CD4-positive, alpha-beta T cell (primary cell): Measurements from ENCODE around the gene HNRNPA0. TPM values are rescaled to one million over a fixed set of nuclear protein-coding genes. Genes with fewer than 3 reads are reported as not detected.

Source experiments
- ATAC-seq: fragments of 200-7000 bp; cut with Tn5 transposase; one replicate; pipeline ENCODE4 v1.10.0; 2022; ENCODE audit warnings: mild to moderate bottlenecking; ENCODE audit not compliant: poor library complexity
- CTCF ChIA-PET: fragments of 350-600 bp; sonication (Branson Sonifier 250); formaldehyde crosslinking; loops from one replicate; lab custom pipeline; 2021; ENCODE audit warnings: antibody characterized with exemption, inconsistent platforms; lab: Charles Lee
- POLR2A ChIA-PET: fragments of 350-600 bp; sonication (Branson Sonifier 250); formaldehyde crosslinking; loops from one replicate; lab custom pipeline; 2021; ENCODE audit warnings: antibody characterized with exemption, inconsistent platforms; lab: Charles Lee
- DNase-seq, 14 experiments: peaks; one replicate each; pipeline ENCODE4 v3.0.0-alpha.2; 2013 to 2020; ENCODE audit warnings: mixed read lengths in 2 of 14
- H3K27ac ChIP-seq, 2 donors: one replicate each; pipeline versions ENCODE4 v1.5.1 to v1.7.0; 2013; ENCODE audit warnings: low read length in 2 of 2, low read depth in 1 of 2, mild to moderate bottlenecking in 1 of 2
- H3K27me3 ChIP-seq, 2 experiments: 1 replicate in 1 of 2; 2 replicates in 1 of 2; pipeline versions ENCODE4 v1.6.1 to v1.7.0; 2013; ENCODE audit warnings: low read length in 2 of 2, control low read depth in 1 of 2, mild to moderate bottlenecking in 1 of 2, moderate library complexity in 1 of 2; ENCODE audit not compliant: insufficient read depth in 2 of 2, control insufficient read depth in 1 of 2
- H3K36me3 ChIP-seq: one replicate; pipeline ENCODE4 v1.6.1; 2013; ENCODE audit warnings: low read length, control low read depth; ENCODE audit not compliant: insufficient read depth
- H3K4me1 ChIP-seq: one replicate; pipeline ENCODE4 v1.6.1; 2013; ENCODE audit warnings: low read length, control low read depth; ENCODE audit not compliant: insufficient read depth
- H3K4me3 ChIP-seq: one replicate; pipeline ENCODE4 v1.5.1; 2013; ENCODE audit warnings: mild to moderate bottlenecking, low read length, moderate library complexity
- H3K9me3 ChIP-seq, 2 experiments: 1 replicate in 1 of 2; 2 replicates in 1 of 2; pipeline versions ENCODE4 v1.6.1 to v1.7.0; 2013; ENCODE audit warnings: low read length in 2 of 2, mild to moderate bottlenecking in 2 of 2, control low read depth in 1 of 2, moderate library complexity in 1 of 2; ENCODE audit not compliant: control insufficient read depth in 1 of 2, insufficient read depth in 1 of 2
- H3K27ac Mint-ChIP-seq: one replicate; pipeline ENCODE4 v1.8.0; 2020; ENCODE audit warnings: mixed read lengths
- H3K27me3 Mint-ChIP-seq: one replicate; pipeline ENCODE4 v1.8.0; 2021; ENCODE audit warnings: mixed read lengths
- H3K36me3 Mint-ChIP-seq: one replicate; pipeline ENCODE4 v1.8.0; 2021; ENCODE audit warnings: low read depth, mixed read lengths
- H3K4me1 Mint-ChIP-seq: one replicate; pipeline ENCODE4 v1.8.0; 2021; ENCODE audit warnings: low read depth, mixed read lengths
- H3K4me3 Mint-ChIP-seq: one replicate; pipeline ENCODE4 v1.8.0; 2020; ENCODE audit warnings: mild to moderate bottlenecking, mixed read lengths
- H3K9me3 Mint-ChIP-seq: one replicate; pipeline ENCODE4 v1.8.0; 2020; ENCODE audit warnings: mixed read lengths
- intact Hi-C, 2 experiments: fragments of 100-400 bp; cut with DNase I in 1 of 2; cut with micrococcal nuclease in 1 of 2; formaldehyde crosslinking; loops; one replicate each; pipeline versions ENCODE4 v1.15.1 to v1.9.0; 2023 to 2025; cut with DNase I, micrococcal nuclease
- total RNA-seq, 174 experiments: library from RNA in 2 of 174; stranded (reverse) in 2 of 174; gene quantifications; one replicate each; pipeline ENCODE4 v1.2.3 and lab custom pipeline; 2021 to 2026
- TF ChIP-seq, protein P1 (sequence below): fragments of 200-600 bp; IDR thresholded peaks from one replicate; pipeline ENCODE4 v1.8.0; 2022; ENCODE audit warnings: antibody characterized with exemption, mild to moderate bottlenecking

The HNRNPA0 gene
- total RNA-seq, 2 experiments from 2014 or later = 52.7 to 53.2 TPM

DNA sequence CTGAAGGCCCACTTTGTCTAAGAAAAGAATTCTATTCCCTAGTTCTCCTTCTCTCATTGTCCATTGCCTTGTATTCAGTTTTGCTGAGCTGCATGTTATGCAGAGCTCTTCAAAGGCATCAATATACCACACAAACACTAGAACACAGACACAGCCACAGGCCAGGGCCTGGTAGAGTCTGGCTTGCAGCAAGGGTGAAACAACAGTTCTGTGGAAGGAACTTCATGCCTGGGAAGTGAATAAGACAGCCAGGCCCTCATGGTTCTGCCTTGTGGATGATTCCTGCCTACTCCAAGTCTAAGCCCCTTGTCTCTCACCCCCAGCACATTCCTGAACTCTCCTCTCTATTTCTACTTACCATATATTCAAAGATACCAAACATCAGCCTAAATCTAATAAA, 49.1 kb downstream of the HNRNPA0 start:
- ChIA-PET CTCF (no interaction called here), POLR2A (no interaction called here)
- no peaks in the 10 kb centered on the region for H3K27me3 Mint-ChIP-seq
- H3K27ac Mint-ChIP-seq = no peak overlapping the region
- H3K36me3 ChIP-seq = peaks cover 8% of the 10 kb centered on the region
- H3K4me3 Mint-ChIP-seq = no peak overlapping the region
- ATAC-seq (no peak), DNase-seq (no peak)
- intact Hi-C loops = no loop called here
- H3K36me3 Mint-ChIP-seq = peaks cover 87% of the 10 kb centered on the region
- H3K4me1 Mint-ChIP-seq = peaks cover 7% of the 10 kb centered on the region
- no peaks in the 10 kb centered on the region for H3K9me3 Mint-ChIP-seq
- TF ChIP-seq, protein P1, sequence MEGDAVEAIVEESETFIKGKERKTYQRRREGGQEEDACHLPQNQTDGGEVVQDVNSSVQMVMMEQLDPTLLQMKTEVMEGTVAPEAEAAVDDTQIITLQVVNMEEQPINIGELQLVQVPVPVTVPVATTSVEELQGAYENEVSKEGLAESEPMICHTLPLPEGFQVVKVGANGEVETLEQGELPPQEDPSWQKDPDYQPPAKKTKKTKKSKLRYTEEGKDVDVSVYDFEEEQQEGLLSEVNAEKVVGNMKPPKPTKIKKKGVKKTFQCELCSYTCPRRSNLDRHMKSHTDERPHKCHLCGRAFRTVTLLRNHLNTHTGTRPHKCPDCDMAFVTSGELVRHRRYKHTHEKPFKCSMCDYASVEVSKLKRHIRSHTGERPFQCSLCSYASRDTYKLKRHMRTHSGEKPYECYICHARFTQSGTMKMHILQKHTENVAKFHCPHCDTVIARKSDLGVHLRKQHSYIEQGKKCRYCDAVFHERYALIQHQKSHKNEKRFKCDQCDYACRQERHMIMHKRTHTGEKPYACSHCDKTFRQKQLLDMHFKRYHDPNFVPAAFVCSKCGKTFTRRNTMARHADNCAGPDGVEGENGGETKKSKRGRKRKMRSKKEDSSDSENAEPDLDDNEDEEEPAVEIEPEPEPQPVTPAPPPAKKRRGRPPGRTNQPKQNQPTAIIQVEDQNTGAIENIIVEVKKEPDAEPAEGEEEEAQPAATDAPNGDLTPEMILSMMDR = no peak
- no peaks in the 10 kb centered on the region for H3K27me3 ChIP-seq
- H3K4me3 ChIP-seq = no peak overlapping the region
- no peak overlapping the region for H3K27ac ChIP-seq
- no peaks in the 10 kb centered on the region for H3K4me1 ChIP-seq
- no peaks in the 10 kb centered on the region for H3K9me3 ChIP-seq

DNA sequence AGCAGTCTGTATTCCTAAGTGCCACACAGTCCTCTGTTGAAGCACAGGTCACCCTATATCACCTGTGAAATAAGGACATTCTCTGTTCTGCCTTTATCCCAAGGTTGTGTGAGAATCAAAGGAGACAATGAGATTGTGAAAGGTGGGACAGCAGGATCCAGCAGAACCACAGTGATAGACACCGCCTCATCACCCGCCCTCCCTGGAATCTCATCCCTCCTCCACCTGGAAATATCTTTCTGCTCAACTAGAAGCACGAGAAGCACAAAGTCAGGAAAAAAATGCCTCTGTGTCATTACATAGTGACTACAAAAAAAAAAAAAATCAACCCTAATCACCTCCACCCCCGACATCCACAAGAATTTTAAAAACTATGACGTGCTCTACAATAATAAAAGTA, 50.6 kb downstream of the HNRNPA0 start:
- CTCF ChIA-PET = no interaction called here
- Mint-ChIP-seq H3K4me1 (peaks cover 17% of the 10 kb centered on the region), H3K27me3 (no peaks in the 10 kb centered on the region), H3K4me3 (no peak overlapping the region), H3K9me3 (no peaks in the 10 kb centered on the region), H3K27ac (no peak overlapping the region), H3K36me3 (peaks cover 79% of the 10 kb centered on the region)
- intact Hi-C loops = no loop called here
- DNase-seq = no peak
- POLR2A ChIA-PET = no interaction called here
- no peaks in the 10 kb centered on the region for H3K4me1 ChIP-seq
- no peak overlapping the region for H3K27ac ChIP-seq
- H3K9me3 ChIP-seq = no peaks in the 10 kb centered on the region
- ATAC-seq = no peak
- no peaks in the 10 kb centered on the region for H3K27me3 ChIP-seq
- H3K36me3 ChIP-seq = peaks cover under 1% of the 10 kb centered on the region
- TF ChIP-seq, protein P1 = no peak
- H3K4me3 ChIP-seq = no peak overlapping the region

DNA sequence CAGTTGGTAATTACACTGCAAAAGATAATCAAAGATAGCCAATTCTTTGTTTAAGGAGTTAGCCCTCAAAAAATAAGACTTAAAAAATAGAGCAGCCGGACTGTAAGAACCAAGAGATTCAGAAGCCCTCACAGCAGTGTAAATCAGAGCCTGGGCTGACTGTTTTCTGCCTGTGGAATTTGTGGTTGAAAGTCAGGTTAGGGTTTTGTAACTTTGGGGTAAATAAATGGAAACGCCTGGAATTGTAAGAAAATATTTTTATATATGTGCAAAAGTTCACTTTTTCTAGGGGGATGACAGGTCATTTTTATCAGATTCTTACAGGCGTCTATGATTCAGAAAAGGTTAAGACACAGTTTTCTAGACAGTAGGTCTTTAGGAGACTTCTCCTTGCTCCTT, 53.9 kb downstream of the HNRNPA0 start:
- Mint-ChIP-seq H3K4me1 (peaks cover 47% of the 10 kb centered on the region), H3K27ac (peak overlapping the region; percentile 88), H3K27me3 (no peaks in the 10 kb centered on the region), H3K9me3 (no peaks in the 10 kb centered on the region), H3K4me3 (no peak overlapping the region), H3K36me3 (peaks cover 69% of the 10 kb centered on the region)
- no peaks in the 10 kb centered on the region for H3K36me3 ChIP-seq
- ChIA-PET POLR2A (no interaction called here), CTCF (no interaction called here)
- DNase-seq (no peak), ATAC-seq (no peak)
- no peak overlapping the region for H3K4me3 ChIP-seq
- H3K27me3 ChIP-seq = no peaks in the 10 kb centered on the region
- peaks cover 30% of the 10 kb centered on the region for H3K4me1 ChIP-seq
- H3K27ac ChIP-seq = no peak overlapping the region
- no peaks in the 10 kb centered on the region for H3K9me3 ChIP-seq
- intact Hi-C loops = no loop called here
- TF ChIP-seq, protein P1 = no peak
